GM23338 (cell line): ENCODE results near the gene WDR54. TPM values are rescaled to one million over a fixed set of nuclear protein-coding genes. Genes with fewer than 3 reads are reported as not detected.

Experiments
- ATAC-seq: fragments of 200-7000 bp; cut with Tn5 transposase; 3 replicates; pipeline ENCODE4 v1.9.1; 2020
- DNase-seq: peaks from one replicate; pipeline ENCODE4 v3.0.0-alpha.2; 2015; ENCODE audit warnings: low spot score
- H2AFZ ChIP-seq: fragments of 200-600 bp; sonication (generic); 2 replicates; pipeline ENCODE4 v1.8.0; 2016; ENCODE audit warnings: antibody characterized with exemption, mild to moderate bottlenecking, moderate library complexity
- H3F3A ChIP-seq: fragments of 200-600 bp; sonication (generic); replicated peaks from 2 replicates; pipeline ENCODE4 v1.8.0; 2017; ENCODE audit warnings: antibody characterized with exemption, mixed run types, low read depth
- H3K27ac ChIP-seq: fragments of 200-600 bp; sonication (generic); 2 replicates; pipeline ENCODE4 v1.6.1; 2016; ENCODE audit warnings: low read depth
- H3K27me3 ChIP-seq: fragments of 200-600 bp; sonication (generic); 2 replicates; pipeline ENCODE4 v1.8.0; 2016; ENCODE audit warnings: mild to moderate bottlenecking, mixed run types, moderate library complexity; ENCODE audit not compliant: insufficient read depth
- H3K36me3 ChIP-seq: fragments of 200-600 bp; sonication (generic); 2 replicates; pipeline ENCODE4 v1.8.0; 2016; ENCODE audit warnings: mild to moderate bottlenecking; ENCODE audit not compliant: insufficient read depth
- H3K4me1 ChIP-seq: fragments of 200-600 bp; sonication (generic); 2 replicates; pipeline ENCODE4 v1.8.0; 2016; ENCODE audit warnings: mild to moderate bottlenecking, moderate library complexity; ENCODE audit not compliant: insufficient read depth
- H3K4me2 ChIP-seq: fragments of 200-600 bp; sonication (generic); 2 replicates; pipeline ENCODE4 v1.7.1; 2017; ENCODE audit warnings: mixed run types
- H3K4me3 ChIP-seq: fragments of 200-600 bp; sonication (generic); 2 replicates; pipeline ENCODE4 v1.6.1; 2016; ENCODE audit warnings: mixed run types
- H3K79me2 ChIP-seq: fragments of 200-600 bp; sonication (generic); replicated peaks from 2 replicates; pipeline ENCODE4 v1.8.0; 2017; ENCODE audit warnings: mild to moderate bottlenecking; ENCODE audit not compliant: insufficient read depth
- H3K9me2 ChIP-seq: fragments of 200-600 bp; sonication (generic); 2 replicates; pipeline ENCODE4 v1.8.0; 2017; ENCODE audit not compliant: insufficient read depth
- H4K20me1 ChIP-seq: fragments of 200-600 bp; sonication (generic); replicated peaks from 2 replicates; pipeline ENCODE4 v1.8.0; 2017; ENCODE audit warnings: mild to moderate bottlenecking; ENCODE audit not compliant: insufficient read depth
- H3K27ac Mint-ChIP-seq: 2 replicates; pipeline ENCODE4 v1.8.0; 2020; ENCODE audit warnings: inconsistent platforms, mild to moderate bottlenecking, moderate library complexity, mixed read lengths
- H3K27me3 Mint-ChIP-seq: 3 replicates; pipeline ENCODE4 v1.8.0; 2022; ENCODE audit warnings: low read depth, mild to moderate bottlenecking, moderate library complexity, mixed read lengths, inconsistent platforms; ENCODE audit not compliant: insufficient read depth, poor library complexity
- H3K36me3 Mint-ChIP-seq: 3 replicates; pipeline ENCODE4 v1.8.0; 2021; ENCODE audit warnings: low read depth, mild to moderate bottlenecking, inconsistent platforms, moderate library complexity, mixed read lengths
- H3K4me1 Mint-ChIP-seq: 3 replicates; pipeline ENCODE4 v1.8.0; 2020; ENCODE audit warnings: mild to moderate bottlenecking, inconsistent platforms, mixed read lengths
- H3K4me3 Mint-ChIP-seq: 3 replicates; pipeline ENCODE4 v1.8.0; 2021; ENCODE audit warnings: moderate library complexity, mild to moderate bottlenecking, inconsistent platforms, mixed read lengths
- H3K9me3 Mint-ChIP-seq: 3 replicates; pipeline ENCODE4 v1.8.0; 2020; ENCODE audit warnings: moderate library complexity, mild to moderate bottlenecking, inconsistent platforms, mixed read lengths
- CREB1 ChIP-seq: fragments of 250-450 bp; sonication (Bioruptor Pico); IDR thresholded peaks from 2 replicates; pipeline ENCODE4 v1.5.0; 2020; ENCODE audit warnings: low read depth, mild to moderate bottlenecking, moderate library complexity
- CTCF ChIP-seq, 2 experiments: fragments of 200-600 bp in 1 of 2; sonication (generic) in 1 of 2; conservative IDR thresholded peaks; 2 replicates each; pipeline versions ENCODE4 v1.5.1 to v1.6.1; 2016 to 2017; ENCODE audit warnings: antibody characterized with exemption in 2 of 2, low read depth in 2 of 2, mild to moderate bottlenecking in 2 of 2, moderate library complexity in 1 of 2
- ETS1 ChIP-seq: IDR thresholded peaks from 2 replicates; pipeline ENCODE4 v1.6.1; 2016; ENCODE audit warnings: antibody characterized with exemption
- EZH2 ChIP-seq: fragments of 200-600 bp; sonication (generic); IDR thresholded peaks from one replicate; pipeline ENCODE4 v1.8.0; 2017; ENCODE audit warnings: antibody characterized with exemption, mild to moderate bottlenecking, low read depth; ENCODE audit not compliant: unreplicated experiment
- EZH2phosphoT487 ChIP-seq: fragments of 200-600 bp; sonication (generic); IDR thresholded peaks from one replicate; pipeline ENCODE4 v1.8.1; 2018; ENCODE audit warnings: antibody characterized with exemption; ENCODE audit not compliant: unreplicated experiment
- JUNB ChIP-seq: IDR thresholded peaks from one replicate; pipeline ENCODE4 v1.6.1; 2016; ENCODE audit warnings: antibody characterized with exemption; ENCODE audit not compliant: unreplicated experiment
- NANOG ChIP-seq: IDR thresholded peaks from 2 replicates; pipeline ENCODE4 v1.6.1; 2016; ENCODE audit warnings: antibody characterized with exemption, borderline replicate concordance
- POLR2AphosphoS5 ChIP-seq: IDR thresholded peaks from 2 replicates; pipeline ENCODE4 v1.6.1; 2016; ENCODE audit warnings: antibody characterized with exemption, low read depth
- REST ChIP-seq: IDR thresholded peaks from one replicate; pipeline ENCODE4 v1.6.1; 2018; ENCODE audit warnings: antibody characterized with exemption; ENCODE audit not compliant: unreplicated experiment
- ZNF114 ChIP-seq: fragments of 250-450 bp; sonication (Bioruptor Pico); IDR thresholded peaks from 2 replicates; pipeline ENCODE4 v1.5.0; 2020; ENCODE audit warnings: mild to moderate bottlenecking, moderate library complexity
- ZNF331 ChIP-seq: fragments of 250-450 bp; sonication (Bioruptor Pico); IDR thresholded peaks from 2 replicates; pipeline ENCODE4 v1.5.0; 2020; ENCODE audit warnings: low read depth, mild to moderate bottlenecking, moderate library complexity
- ZNF462 ChIP-seq: fragments of 250-450 bp; sonication (Bioruptor Pico); IDR thresholded peaks from 2 replicates; pipeline ENCODE4 v1.5.0; 2020; ENCODE audit warnings: mild to moderate bottlenecking, moderate library complexity
- polyA plus RNA-seq: library from polyadenylated mRNA; unstranded; fragments of >200 nt; fragmentation: Nextera tagmentation; extraction: Ambion mirVana; gene quantifications from 2 replicates; pipeline ENCODE4 v1.2.1, GENCODE V29; 2016
- total RNA-seq: library from RNA; depleted of rRNA; stranded (reverse); fragments of >200 nt; shearing (Covaris generic); gene quantifications from 2 replicates; pipeline ENCODE4 v1.2.3, GENCODE V29; 2014

WDR54 gene
- total and polyA plus RNA-seq, 2 experiments from 2014 or later = 41.3 to 42.6 TPM

GRCh38 chr2:74419345-74419744 lies 2.2 kb upstream of the WDR54 start:
- peaks cover 49% of the 10 kb centered on the region for H3K27me3 Mint-ChIP-seq
- H3K79me2 ChIP-seq = no peaks in the 10 kb centered on the region
- no peaks in the 10 kb centered on the region for H3K9me2 ChIP-seq
- H3K4me1 ChIP-seq = peaks cover 13% of the 10 kb centered on the region
- H3K36me3 Mint-ChIP-seq = no peaks in the 10 kb centered on the region; the same call in 2 of the 3 replicates
- no peaks in the 10 kb centered on the region; the same call in 1 of the 2 replicates for H4K20me1 ChIP-seq
- DNase-seq = no peak
- no peak overlapping the region for H2AFZ ChIP-seq
- peaks cover 23% of the 10 kb centered on the region for H3K4me1 Mint-ChIP-seq
- H3K27ac ChIP-seq = no peak overlapping the region
- no peak overlapping the region for H3K27ac Mint-ChIP-seq
- TF ChIP-seq CREB1 (CRISPR knock-in tag) (no peak), EZH2 (no peak), EZH2phosphoT487 (no peak), REST (no peak), CTCF (conservative IDR thresholded peaks at IDR 0.05; ENCODE audit: low read depth in 2 of 2) (no peak), ZNF331 (CRISPR knock-in tag) (no peak), ZNF114 (no peak), ETS1 (no peak), NANOG (no peak), POLR2AphosphoS5 (no peak), JUNB (no peak), ZNF462 (CRISPR knock-in tag) (no peak)
- no peak overlapping the region for H3K4me3 ChIP-seq
- peaks cover 37% of the 10 kb centered on the region for H3K27me3 ChIP-seq
- no peak overlapping the region for H3K4me2 ChIP-seq
- H3F3A ChIP-seq = peaks cover 8% of the 10 kb centered on the region; the same call in 1 of the 2 replicates
- no peak for ATAC-seq
- no peak overlapping the region for H3K4me3 Mint-ChIP-seq
- H3K9me3 Mint-ChIP-seq = no peaks in the 10 kb centered on the region
- no peaks in the 10 kb centered on the region for H3K36me3 ChIP-seq
